ENCODE measurements around the gene PRKAA2. TPM values are rescaled to one million over a fixed set of nuclear protein-coding genes. Genes with fewer than 3 reads are reported as not detected.

Gene PRKAA2
- total and polyA plus RNA-seq, 2 of the 13 experiments (the other 11 are each of a cell fraction or from before 2014, with no cell fraction given), result 6.0 to 7.5 TPM

GRCh38 chr1:56696663-56697062 is 51.5 kb downstream of the PRKAA2 start (continued):
- TF ChIP-seq, protein P1, sequence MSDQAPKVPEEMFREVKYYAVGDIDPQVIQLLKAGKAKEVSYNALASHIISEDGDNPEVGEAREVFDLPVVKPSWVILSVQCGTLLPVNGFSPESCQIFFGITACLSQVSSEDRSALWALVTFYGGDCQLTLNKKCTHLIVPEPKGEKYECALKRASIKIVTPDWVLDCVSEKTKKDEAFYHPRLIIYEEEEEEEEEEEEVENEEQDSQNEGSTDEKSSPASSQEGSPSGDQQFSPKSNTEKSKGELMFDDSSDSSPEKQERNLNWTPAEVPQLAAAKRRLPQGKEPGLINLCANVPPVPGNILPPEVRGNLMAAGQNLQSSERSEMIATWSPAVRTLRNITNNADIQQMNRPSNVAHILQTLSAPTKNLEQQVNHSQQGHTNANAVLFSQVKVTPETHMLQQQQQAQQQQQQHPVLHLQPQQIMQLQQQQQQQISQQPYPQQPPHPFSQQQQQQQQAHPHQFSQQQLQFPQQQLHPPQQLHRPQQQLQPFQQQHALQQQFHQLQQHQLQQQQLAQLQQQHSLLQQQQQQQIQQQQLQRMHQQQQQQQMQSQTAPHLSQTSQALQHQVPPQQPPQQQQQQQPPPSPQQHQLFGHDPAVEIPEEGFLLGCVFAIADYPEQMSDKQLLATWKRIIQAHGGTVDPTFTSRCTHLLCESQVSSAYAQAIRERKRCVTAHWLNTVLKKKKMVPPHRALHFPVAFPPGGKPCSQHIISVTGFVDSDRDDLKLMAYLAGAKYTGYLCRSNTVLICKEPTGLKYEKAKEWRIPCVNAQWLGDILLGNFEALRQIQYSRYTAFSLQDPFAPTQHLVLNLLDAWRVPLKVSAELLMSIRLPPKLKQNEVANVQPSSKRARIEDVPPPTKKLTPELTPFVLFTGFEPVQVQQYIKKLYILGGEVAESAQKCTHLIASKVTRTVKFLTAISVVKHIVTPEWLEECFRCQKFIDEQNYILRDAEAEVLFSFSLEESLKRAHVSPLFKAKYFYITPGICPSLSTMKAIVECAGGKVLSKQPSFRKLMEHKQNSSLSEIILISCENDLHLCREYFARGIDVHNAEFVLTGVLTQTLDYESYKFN (CRISPR knock-in tag; conservative IDR thresholded peaks at IDR 0.05), result no peak
- TF ChIP-seq ZUFSP (CRISPR knock-in tag; IDR thresholded peaks at IDR 0.05; ENCODE audit: borderline replicate concordance) (no peak), NFYC (CRISPR knock-in tag; IDR thresholded peaks at IDR 0.05) (no peak), HDAC2 (CRISPR knock-in tag; IDR thresholded peaks at IDR 0.05) (no peak), ZNF33B (CRISPR knock-in tag; IDR thresholded peaks at IDR 0.05) (no peak), ZNF501 (CRISPR knock-in tag; IDR thresholded peaks at IDR 0.05) (no peak), ZNF607 (CRISPR knock-in tag; IDR thresholded peaks at IDR 0.05; ENCODE audit: borderline replicate concordance) (no peak), ZNF766 (CRISPR knock-in tag; IDR thresholded peaks at IDR 0.05; ENCODE audit: borderline replicate concordance) (no peak), PLRG1 (conservative IDR thresholded peaks at IDR 0.05) (no peak), TBX3 (IDR thresholded peaks at IDR 0.05; ENCODE audit: borderline replicate concordance) (no peak), ZFX (CRISPR knock-in tag; IDR thresholded peaks at IDR 0.05; ENCODE audit: low read depth) (no peak)

Data from HepG2 (cell line).